Tongue (tissue), 2 donors: ENCODE measurements around the gene ADGRD2. TPM values are rescaled to one million over a fixed set of nuclear protein-coding genes. Genes with fewer than 3 reads are reported as not detected.

Experiments used
- DNase-seq: peaks from one replicate; pipeline ENCODE4 v3.0.0-alpha.2; 2015
- total RNA-seq: library from RNA; depleted of rRNA; stranded (reverse); fragments of >200 nt; gene quantifications from one replicate; pipeline ENCODE4 v1.2.3, GENCODE V29; 2014

ADGRD2 gene
- total RNA-seq, 1 donor from 2014 or later = not detected

- no peak for DNase-seq
Measured at GRCh38 chr9:124498040-124498439, 47.8 kb downstream of the ADGRD2 start.

- no peak for DNase-seq
Measured at GRCh38 chr9:124498499-124499146, 48.4 kb downstream of the ADGRD2 start.

- DNase-seq = no peak
Measured at GRCh38 chr9:124499216-124499615, 49.0 kb downstream of the ADGRD2 start.

GRCh38 chr9:124500028-124500795 is 50.0 kb downstream of the ADGRD2 start:
- no peak for DNase-seq

GRCh38 chr9:124500796-124501611 is 50.8 kb downstream of the ADGRD2 start:
- DNase-seq = no peak

- no peak for DNase-seq
Measured at GRCh38 chr9:124501771-124502320, 51.6 kb downstream of the ADGRD2 start.

GRCh38 chr9:124502711-124503702 is 52.8 kb downstream of the ADGRD2 start:
- no peak for DNase-seq

- DNase-seq = no peak
Measured at GRCh38 chr9:124503713-124504529, 53.7 kb downstream of the ADGRD2 start.

GRCh38 chr9:124504530-124505005 is 54.3 kb downstream of the ADGRD2 start:
- no peak for DNase-seq

GRCh38 chr9:124505006-124505900 is 55.0 kb downstream of the ADGRD2 start:
- DNase-seq = no peak

GRCh38 chr9:124505901-124506346 is 55.7 kb downstream of the ADGRD2 start:
- no peak for DNase-seq

GRCh38 chr9:124506433-124506832 is 56.2 kb downstream of the ADGRD2 start:
- no peak for DNase-seq

GRCh38 chr9:124506931-124507879 is 57.0 kb downstream of the ADGRD2 start, which contains the start of gene NR5A1:
Gene NR5A1 (minus strand): TSS chr9:124507399. CDS start chr9:124503395, 4,004 bp downstream.
- no peak for DNase-seq

- no peak for DNase-seq
Measured at GRCh38 chr9:124507880-124508423, 57.7 kb downstream of the ADGRD2 start.

GRCh38 chr9:124510650-124511425 is 60.6 kb downstream of the ADGRD2 start:
- DNase-seq = no peak

GRCh38 chr9:124511426-124511840 is 61.2 kb downstream of the ADGRD2 start:
- no peak for DNase-seq
